Natural killer cell treated with Interleukin-12 subunit alpha and Interleukin-12 subunit beta and Interleukin-15 and Interleukin-18, amount 100 ng/mL, for 72 hours (primary cell): Measurements from ENCODE around the gene PODXL. TPM values are rescaled to one million over a fixed set of nuclear protein-coding genes. Genes with fewer than 3 reads are reported as not detected.
A peak's percentile ranks its signal among the peaks of the same experiment; 100 is the strongest.

ENCODE experiments used
- ATAC-seq, 2 donors: fragments of 150-1000 bp; cut with Tn5 transposase in 1 of 2; sonication (Bioruptor Pico), chemical (Tn5 transposase) in 1 of 2; 2 replicates each; pipeline ENCODE4 v1.10.0; 2021
- DNase-seq: peaks from one replicate; pipeline ENCODE4 v3.0.0; 2022; ENCODE audit warnings: low spot score
- H3K27ac Mint-ChIP-seq, 2 donors: 1 replicate in 1 of 2; 2 replicates in 1 of 2; pipeline ENCODE4 v1.8.0; 2022; ENCODE audit warnings: mixed read lengths in 2 of 2, mild to moderate bottlenecking in 1 of 2, moderate library complexity in 1 of 2
- H3K27me3 Mint-ChIP-seq, 2 donors: 1 replicate in 1 of 2; 2 replicates in 1 of 2; pipeline ENCODE4 v1.8.0; 2022; ENCODE audit warnings: mixed read lengths in 2 of 2
- H3K36me3 Mint-ChIP-seq: one replicate; pipeline ENCODE4 v1.8.0; 2022; ENCODE audit warnings: mixed read lengths
- H3K4me1 Mint-ChIP-seq, 2 donors: 1 replicate in 1 of 2; 2 replicates in 1 of 2; pipeline ENCODE4 v1.8.0; 2022; ENCODE audit warnings: low read depth in 2 of 2, mixed read lengths in 2 of 2, mild to moderate bottlenecking in 1 of 2
- H3K4me3 Mint-ChIP-seq: one replicate; pipeline ENCODE4 v1.8.0; 2022; ENCODE audit warnings: mixed read lengths
- H3K9me3 Mint-ChIP-seq: 2 replicates; pipeline ENCODE4 v1.8.0; 2022; ENCODE audit warnings: mixed read lengths
- total RNA-seq, 2 donors: library from RNA; stranded (reverse); gene quantifications; one replicate each; pipeline ENCODE4 v1.2.3, GENCODE V29; 2022

The PODXL gene
- total RNA-seq, 2 donors from 2014 or later: 1.3 to 1.6 TPM

DNA sequence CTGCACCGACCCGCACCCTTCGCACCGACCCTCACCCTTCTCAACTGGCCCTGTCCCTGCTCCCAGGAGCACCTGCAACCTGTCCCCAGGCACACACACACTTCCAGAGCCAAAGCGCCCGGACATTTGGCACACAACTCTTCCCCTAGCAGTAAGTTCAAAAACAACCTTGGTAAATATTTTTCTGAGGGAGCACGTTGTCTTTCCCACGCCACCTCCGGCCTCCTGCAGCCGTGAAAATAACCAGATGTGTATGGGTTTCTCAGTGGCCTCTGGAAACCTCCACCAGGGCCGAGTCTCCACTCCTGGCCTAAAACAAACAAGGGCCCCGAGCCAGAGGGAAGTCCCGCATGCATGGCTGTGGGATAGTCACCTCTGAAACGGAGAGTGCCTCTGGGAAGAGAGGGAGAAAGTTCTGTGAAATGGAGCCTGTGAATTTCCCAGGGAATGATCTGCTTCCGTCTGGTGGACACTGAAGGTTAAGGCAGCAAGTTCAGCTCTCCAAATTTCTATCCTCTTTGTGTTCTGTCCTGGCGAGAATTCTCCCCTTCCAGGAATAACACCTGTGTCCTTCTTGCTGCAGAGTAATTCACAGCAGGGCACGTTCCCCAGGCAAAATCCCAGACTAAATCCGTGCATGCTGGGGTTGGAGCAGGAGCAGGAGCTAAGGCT lies 15.8 kb downstream of the PODXL start:
- H3K27me3 Mint-ChIP-seq: peaks cover 0 to 7% of the 10 kb centered on the region in 2 donors
- no peak for DNase-seq
- H3K4me1 Mint-ChIP-seq: peaks cover 0 to 8% of the 10 kb centered on the region in 2 donors
- no peaks in the 10 kb centered on the region for H3K36me3 Mint-ChIP-seq
- ATAC-seq: no peak
- no peaks in the 10 kb centered on the region for H3K9me3 Mint-ChIP-seq
- no peak overlapping the region for H3K4me3 Mint-ChIP-seq
- H3K27ac Mint-ChIP-seq: no peak overlapping the region

DNA sequence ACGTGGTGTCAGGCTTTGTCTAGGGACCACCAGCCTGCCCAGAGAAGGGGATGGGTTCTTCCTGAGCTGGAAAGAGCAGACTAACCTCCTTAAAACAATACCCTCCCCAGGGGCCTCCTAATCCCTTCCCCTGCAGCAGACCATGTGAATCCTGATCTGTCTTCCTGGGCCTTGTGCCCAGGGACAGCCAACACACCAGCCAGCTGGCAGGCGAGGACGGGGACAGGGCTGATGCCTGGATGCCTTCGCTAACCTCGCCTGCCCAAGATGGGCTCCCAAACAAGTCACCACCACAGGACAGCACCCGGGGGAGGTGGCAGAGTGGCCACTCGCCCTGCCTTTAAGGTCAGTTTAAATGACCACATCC lies 17.6 kb downstream of the PODXL start:
- no peak overlapping the region for H3K27ac Mint-ChIP-seq
- H3K4me1 Mint-ChIP-seq: no peaks in the 10 kb centered on the region
- no peaks in the 10 kb centered on the region for H3K9me3 Mint-ChIP-seq
- H3K36me3 Mint-ChIP-seq: no peaks in the 10 kb centered on the region
- H3K4me3 Mint-ChIP-seq: no peak overlapping the region
- DNase-seq: no peak
- ATAC-seq: no peak
- no peaks in the 10 kb centered on the region for H3K27me3 Mint-ChIP-seq

DNA sequence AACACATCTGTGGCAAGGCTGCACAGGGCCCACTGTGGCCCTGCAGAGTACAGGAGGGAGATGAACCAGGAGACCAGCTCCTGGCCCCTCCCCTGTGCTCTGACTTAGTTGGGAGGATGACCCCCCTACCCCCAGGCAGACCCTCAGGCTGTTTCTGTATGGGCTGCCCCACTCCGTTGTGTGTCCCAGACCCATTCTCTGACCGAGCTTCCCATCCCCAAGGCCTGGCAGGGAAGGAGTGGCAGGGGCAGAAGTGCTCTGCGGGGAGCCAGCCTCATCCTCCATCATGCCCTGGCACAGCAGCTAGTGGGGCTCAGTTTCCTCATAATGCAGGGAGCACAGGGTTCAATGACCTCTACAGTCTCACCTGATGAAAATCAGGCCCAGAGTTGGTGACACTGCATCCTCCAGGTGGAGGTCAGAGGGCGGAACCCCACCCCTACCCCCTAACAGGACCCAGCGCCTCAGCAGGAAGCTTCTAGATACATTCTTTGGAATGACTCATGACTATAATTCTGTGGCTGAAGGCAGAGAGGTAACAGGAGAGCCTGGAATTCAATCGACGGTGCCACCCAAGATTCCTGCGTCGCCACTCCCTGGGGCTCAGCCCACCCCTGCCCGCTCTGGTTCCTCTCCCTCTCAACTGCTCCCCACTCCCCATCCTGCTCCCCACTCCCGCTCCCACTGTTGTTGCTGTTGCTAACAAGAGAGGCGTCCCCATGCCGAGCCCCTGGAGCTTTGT lies 18.2 kb downstream of the PODXL start:
- H3K4me1 Mint-ChIP-seq: no peaks in the 10 kb centered on the region
- no peak overlapping the region for H3K27ac Mint-ChIP-seq
- H3K4me3 Mint-ChIP-seq: no peak overlapping the region
- DNase-seq: no peak
- no peak for ATAC-seq
- no peaks in the 10 kb centered on the region for H3K9me3 Mint-ChIP-seq
- H3K27me3 Mint-ChIP-seq: no peaks in the 10 kb centered on the region
- no peaks in the 10 kb centered on the region for H3K36me3 Mint-ChIP-seq

DNA sequence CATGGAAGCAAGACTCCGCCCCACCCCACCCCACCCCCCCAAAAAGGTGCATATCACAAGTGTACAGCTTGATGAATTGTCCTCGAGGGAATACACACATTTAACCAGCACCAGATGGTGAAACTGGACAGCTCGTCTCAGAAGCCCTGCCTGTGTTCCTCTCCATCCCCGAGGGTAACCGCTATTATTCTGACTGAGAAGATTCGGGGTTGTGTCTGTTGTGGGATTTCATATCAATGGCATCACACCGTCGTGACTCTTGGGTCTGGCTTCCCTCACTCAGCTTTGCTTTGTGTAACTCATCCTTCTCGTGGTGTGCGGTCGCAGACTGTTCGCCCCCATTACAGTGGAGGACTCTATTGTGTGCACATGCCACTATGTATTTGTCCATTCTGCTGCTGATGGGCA lies 18.9 kb downstream of the PODXL start:
- no peak overlapping the region for H3K4me3 Mint-ChIP-seq
- H3K36me3 Mint-ChIP-seq: no peaks in the 10 kb centered on the region
- H3K4me1 Mint-ChIP-seq: no peaks in the 10 kb centered on the region
- no peak overlapping the region for H3K27ac Mint-ChIP-seq
- H3K27me3 Mint-ChIP-seq: no peaks in the 10 kb centered on the region
- DNase-seq (no peak), ATAC-seq (no peak)
- no peaks in the 10 kb centered on the region for H3K9me3 Mint-ChIP-seq

DNA sequence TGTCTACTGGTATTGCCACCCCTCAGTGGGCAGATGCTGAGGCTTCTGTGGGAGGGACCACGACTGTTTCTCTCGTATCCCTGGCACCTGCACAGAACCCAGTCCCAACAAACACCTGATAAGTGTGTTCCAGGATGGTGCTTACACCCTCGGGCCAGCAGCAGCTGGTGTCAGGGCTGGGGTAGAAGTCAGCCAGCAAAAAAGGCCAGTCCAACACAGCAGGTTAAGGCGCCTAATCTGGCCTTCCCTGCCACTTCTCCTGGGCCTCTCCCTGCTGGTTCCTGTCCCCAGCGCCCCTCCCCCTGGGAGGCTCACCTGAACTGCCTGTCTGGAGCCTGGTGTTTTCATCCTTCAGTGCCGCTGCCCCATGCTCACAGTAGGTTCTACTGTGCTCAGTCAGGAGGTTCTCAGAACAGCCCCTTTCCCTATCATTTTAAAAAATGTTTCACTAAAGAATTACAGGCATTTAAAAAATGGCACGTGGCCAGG lies 20.0 kb downstream of the PODXL start:
- Mint-ChIP-seq H3K9me3 (no peaks in the 10 kb centered on the region), H3K27ac (no peak overlapping the region), H3K36me3 (no peaks in the 10 kb centered on the region), H3K4me3 (no peak overlapping the region), H3K4me1 (no peaks in the 10 kb centered on the region), H3K27me3 (no peaks in the 10 kb centered on the region)
- DNase-seq (no peak), ATAC-seq (no peak)

DNA sequence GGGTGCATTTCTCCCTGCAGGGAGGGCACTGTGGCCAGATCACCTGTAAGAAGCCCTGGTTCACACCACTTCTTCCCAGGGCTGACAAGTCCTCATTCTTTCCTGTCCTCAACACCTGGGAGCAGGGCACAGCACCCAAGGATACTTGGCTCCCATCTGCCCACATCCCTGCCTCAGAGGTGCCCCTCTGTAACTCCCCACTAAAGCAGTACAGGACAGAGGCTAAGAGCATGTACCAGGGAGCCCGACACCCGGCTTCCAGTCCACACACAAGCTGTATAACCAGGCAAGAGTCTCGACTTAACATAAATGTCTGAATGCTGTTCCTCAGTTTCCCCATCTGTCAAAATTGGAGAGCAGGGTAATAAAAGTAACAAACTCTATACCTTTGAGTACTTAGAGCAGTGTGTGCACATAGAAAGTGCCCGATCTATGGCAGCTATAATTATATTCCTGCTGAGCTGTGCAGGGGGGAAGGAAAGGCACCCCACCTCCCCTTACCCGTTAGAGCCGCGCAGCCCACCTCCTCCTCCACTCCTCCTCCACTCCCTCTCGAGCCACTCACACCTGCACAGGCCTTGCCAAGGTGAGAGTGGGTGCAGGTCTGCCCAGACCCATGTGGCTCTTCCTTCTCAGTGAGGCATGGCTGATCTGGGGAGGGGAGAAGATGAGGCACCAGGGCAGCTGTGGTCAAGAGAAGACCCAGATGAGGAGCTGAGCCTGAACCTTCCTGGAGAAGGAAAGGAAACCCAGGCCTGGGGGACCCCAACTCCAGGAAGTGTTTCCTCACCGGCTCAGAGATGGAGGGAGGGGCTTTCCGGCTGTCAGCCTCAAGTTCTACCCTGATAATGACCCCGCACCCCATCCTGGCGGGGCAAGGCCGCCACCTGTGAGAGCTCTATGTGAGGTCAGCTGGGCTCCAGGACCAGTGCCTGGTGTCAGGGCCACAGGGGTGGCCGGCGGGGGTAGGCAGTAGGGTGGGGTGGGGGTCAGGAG lies 22.6 kb downstream of the PODXL start:
- Mint-ChIP-seq H3K27ac (no peak overlapping the region), H3K4me3 (no peak overlapping the region), H3K27me3 (no peaks in the 10 kb centered on the region), H3K4me1 (no peaks in the 10 kb centered on the region), H3K36me3 (no peaks in the 10 kb centered on the region), H3K9me3 (no peaks in the 10 kb centered on the region)
- no peak for ATAC-seq
- no peak for DNase-seq

DNA sequence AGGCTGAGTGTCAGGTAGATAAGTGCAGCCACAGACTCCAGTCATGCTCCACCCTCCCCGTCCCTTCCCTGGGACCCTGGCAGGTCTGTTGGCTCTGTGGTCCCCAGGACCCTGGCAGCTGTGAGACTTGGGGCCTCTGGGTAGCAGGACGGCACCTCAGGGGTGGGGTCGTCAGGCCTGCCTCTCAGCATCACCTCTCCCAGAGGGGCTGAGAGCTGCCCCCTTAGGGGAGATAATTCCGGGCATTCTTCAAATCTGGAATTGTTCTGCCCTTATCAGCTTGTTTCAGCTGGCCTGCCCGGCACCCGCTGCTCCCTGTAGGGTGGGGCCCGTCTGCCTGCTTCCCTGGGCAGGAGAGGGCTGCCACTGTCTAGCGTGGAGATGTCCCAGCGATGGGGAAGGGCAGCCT lies 23.3 kb downstream of the PODXL start:
- no peaks in the 10 kb centered on the region for H3K27me3 Mint-ChIP-seq
- no peak overlapping the region for H3K27ac Mint-ChIP-seq
- no peak for DNase-seq
- no peaks in the 10 kb centered on the region for H3K4me1 Mint-ChIP-seq
- H3K4me3 Mint-ChIP-seq: no peak overlapping the region
- H3K36me3 Mint-ChIP-seq: no peaks in the 10 kb centered on the region
- ATAC-seq: peak in 1 of 2 donors; percentile 12
- H3K9me3 Mint-ChIP-seq: no peaks in the 10 kb centered on the region

DNA sequence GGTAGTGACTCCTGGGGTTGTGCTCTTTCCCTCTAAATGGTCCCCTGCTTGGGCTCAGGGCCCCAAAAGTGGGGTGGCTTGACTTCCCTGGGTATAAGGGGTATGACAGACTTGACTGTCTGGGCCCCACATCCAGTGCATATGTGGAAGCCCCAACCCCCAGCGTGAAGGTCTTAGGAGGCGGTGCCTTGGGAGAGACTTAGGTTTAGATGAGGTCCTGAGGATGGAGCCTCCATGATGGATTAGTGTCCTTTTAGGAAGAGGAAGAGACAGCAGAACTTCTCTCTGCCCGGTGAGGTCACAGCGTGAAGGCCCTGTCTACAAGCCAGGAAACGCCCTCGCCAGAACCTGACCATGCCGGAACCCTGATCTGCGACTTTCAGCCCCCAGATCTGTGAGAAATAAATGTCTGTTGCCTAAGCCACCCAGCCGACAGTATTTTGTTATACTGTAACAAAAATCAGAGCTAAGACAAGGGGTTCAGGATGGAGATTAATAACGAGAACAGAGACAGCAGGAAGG lies 23.8 kb downstream of the PODXL start:
- Mint-ChIP-seq H3K4me3 (no peak overlapping the region), H3K36me3 (no peaks in the 10 kb centered on the region), H3K27ac (no peak overlapping the region), H3K9me3 (no peaks in the 10 kb centered on the region), H3K4me1 (no peaks in the 10 kb centered on the region), H3K27me3 (no peaks in the 10 kb centered on the region)
- ATAC-seq: no peak
- no peak for DNase-seq

DNA sequence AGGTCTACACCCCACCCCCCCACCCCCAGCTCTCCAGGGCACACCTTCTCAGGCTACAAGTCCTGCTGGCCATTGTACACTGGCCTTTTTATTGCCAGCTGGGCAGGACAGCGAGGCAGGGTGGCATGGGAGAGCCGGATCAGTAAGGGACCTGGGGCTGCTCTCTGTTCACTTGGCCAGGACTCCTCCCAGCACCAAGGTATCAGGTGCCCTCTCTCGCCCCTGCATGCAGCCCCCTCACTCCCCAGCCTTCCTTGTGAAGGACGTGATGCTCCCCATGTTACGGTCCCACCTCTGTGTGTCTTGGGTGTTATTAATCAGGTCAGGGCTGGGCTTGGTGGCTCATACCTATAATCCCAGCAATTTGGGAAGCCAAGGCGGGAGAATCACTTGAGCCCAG lies 26.3 kb downstream of the PODXL start:
- DNase-seq (no peak), ATAC-seq (no peak)
- Mint-ChIP-seq H3K4me1 (peaks cover 0 to 3% of the 10 kb centered on the region in 2 donors), H3K27me3 (peaks cover 8% of the 10 kb centered on the region in 2 donors), H3K4me3 (no peak overlapping the region), H3K36me3 (no peaks in the 10 kb centered on the region), H3K9me3 (no peaks in the 10 kb centered on the region), H3K27ac (no peak overlapping the region)

DNA sequence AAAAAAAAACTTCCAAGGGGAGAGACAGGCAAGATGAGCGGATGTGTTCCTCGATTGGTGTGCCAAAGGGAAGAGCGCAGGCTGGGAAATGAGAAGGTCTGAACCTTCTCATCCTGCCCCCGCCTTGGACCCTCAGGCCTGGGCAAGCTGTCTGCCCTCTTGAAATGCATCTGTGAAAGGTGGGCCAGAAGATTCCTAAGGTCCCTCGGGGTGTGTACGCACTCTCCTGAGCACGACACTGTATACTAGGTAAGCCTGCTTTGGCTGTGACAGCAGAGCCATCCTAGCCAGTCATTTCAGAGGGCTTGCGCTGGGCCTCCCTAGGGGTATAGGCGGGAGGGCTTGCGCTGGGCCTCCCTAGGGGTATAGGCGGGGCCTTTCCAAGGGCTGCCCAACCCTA lies 26.8 kb downstream of the PODXL start:
- Mint-ChIP-seq H3K4me1 (peaks cover 0 to 3% of the 10 kb centered on the region in 2 donors), H3K36me3 (no peaks in the 10 kb centered on the region), H3K27ac (no peak overlapping the region), H3K27me3 (peaks cover 8% of the 10 kb centered on the region in 2 donors), H3K9me3 (no peaks in the 10 kb centered on the region), H3K4me3 (no peak overlapping the region)
- DNase-seq (no peak), ATAC-seq (peak in 1 of 2 donors; percentile 24)

DNA sequence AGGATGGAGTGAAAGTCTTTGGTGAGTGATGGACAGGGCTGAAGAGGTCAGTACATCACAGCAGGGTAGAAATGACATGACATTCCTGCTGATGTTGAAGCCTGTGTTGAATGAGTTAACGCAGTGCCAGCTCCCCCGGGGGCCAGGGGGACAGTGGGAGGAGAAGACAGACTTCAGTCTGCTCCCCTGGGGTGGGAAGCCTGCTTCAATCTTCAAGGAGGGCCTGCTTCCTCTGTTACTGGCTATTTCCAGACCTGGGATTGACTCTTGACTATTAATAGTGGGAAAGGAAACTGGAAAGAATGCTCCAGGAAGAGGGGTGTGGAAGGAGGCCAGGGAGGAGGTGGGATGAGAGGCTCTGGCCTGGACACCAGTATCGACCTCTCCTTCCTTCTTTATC lies 27.2 kb downstream of the PODXL start:
- no peak for ATAC-seq
- peaks cover 8 to 10% of the 10 kb centered on the region in 2 donors for H3K27me3 Mint-ChIP-seq
- H3K36me3 Mint-ChIP-seq: no peaks in the 10 kb centered on the region

DNA sequence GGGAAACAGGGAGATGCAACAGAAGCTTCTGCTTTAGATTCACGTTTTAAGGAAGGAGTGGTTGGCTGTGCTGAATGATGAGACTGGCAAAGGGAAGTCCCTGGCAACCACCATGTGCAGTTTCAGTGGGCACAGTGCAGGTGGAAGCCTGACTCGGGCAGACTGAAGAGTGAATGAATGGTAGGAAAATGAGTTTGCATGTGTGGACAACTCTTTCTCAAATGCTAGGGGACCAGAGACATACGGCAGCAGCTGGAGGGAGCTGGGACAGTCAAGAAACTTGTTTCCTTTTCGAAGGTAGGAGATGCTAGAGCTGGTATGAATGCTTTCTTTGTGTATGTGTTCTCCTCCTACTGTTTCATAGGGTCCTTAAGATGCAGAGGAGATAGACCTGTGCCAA lies 29.0 kb downstream of the PODXL start:
- H3K27ac Mint-ChIP-seq: no peak overlapping the region
- peaks cover 8 to 13% of the 10 kb centered on the region in 2 donors for H3K27me3 Mint-ChIP-seq
- ATAC-seq: no peak

More for the DNA sequence above, 27.2 kb downstream of the PODXL start:
- Mint-ChIP-seq H3K4me1 (peaks cover 0 to 3% of the 10 kb centered on the region in 2 donors), H3K4me3 (no peak overlapping the region), H3K9me3 (no peaks in the 10 kb centered on the region), H3K27ac (no peak overlapping the region)
- no peak for DNase-seq

DNA sequence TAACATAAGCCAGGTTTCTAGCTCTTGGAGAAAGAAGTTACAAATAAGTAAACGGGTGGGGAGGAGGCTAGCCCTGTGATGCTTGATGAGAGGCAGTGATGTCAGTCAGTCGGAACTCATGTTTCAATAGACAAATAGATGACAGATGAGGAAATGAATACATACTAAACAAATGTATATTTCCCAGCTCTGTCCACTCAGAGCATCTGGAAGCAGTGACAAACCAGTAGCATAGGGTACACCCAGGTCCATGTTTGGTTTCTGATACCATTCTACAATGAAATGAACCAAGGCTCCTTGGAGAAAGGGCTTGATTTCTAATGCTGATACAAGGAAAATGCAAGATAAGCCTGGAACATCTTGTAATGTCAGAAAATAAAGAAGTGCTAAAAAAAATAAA lies 30.6 kb downstream of the PODXL start:
- peaks cover 8 to 13% of the 10 kb centered on the region in 2 donors for H3K27me3 Mint-ChIP-seq
- H3K9me3 Mint-ChIP-seq: no peaks in the 10 kb centered on the region
- ATAC-seq: no peak
- DNase-seq: no peak
- H3K36me3 Mint-ChIP-seq: no peaks in the 10 kb centered on the region
- H3K4me1 Mint-ChIP-seq: peaks cover 10 to 14% of the 10 kb centered on the region in 2 donors
- no peak overlapping the region for H3K27ac Mint-ChIP-seq
- H3K4me3 Mint-ChIP-seq: no peak overlapping the region

More for the DNA sequence above, 29.0 kb downstream of the PODXL start:
- no peaks in the 10 kb centered on the region for H3K9me3 Mint-ChIP-seq
- no peaks in the 10 kb centered on the region for H3K36me3 Mint-ChIP-seq
- peaks cover 5 to 7% of the 10 kb centered on the region in 2 donors for H3K4me1 Mint-ChIP-seq
- DNase-seq: no peak
- H3K4me3 Mint-ChIP-seq: no peak overlapping the region
